Kidney (tissue), 14 donors: ENCODE data around the gene UBXN10. TPM values are rescaled to one million over a fixed set of nuclear protein-coding genes. Genes with fewer than 3 reads are reported as not detected.

Experiments
- DNase-seq, 5 donors: peaks; one replicate each; pipeline ENCODE4 v3.0.0-alpha.2; 2013 to 2020
- FAIRE-seq: peaks from 2 replicates; lab custom pipeline; 2012; peaks lifted over from hg19 to GRCh38; lab: Jason Lieb, UNC
- H3K27ac ChIP-seq, 2 donors: one replicate each; pipeline ENCODE4 v1.7.0; 2013; ENCODE audit warnings: low read depth in 2 of 2, low read length in 2 of 2, inconsistent platforms in 1 of 2
- H3K27me3 ChIP-seq: one replicate; pipeline ENCODE4 v1.7.1; 2013; ENCODE audit warnings: low read length, inconsistent platforms; ENCODE audit not compliant: control insufficient read depth, insufficient read depth
- H3K36me3 ChIP-seq, 3 donors: one replicate each; pipeline versions ENCODE4 v1.7.0 to v1.7.1; 2013; ENCODE audit warnings: low read length in 3 of 3, control low read depth in 1 of 3, inconsistent platforms in 1 of 3; ENCODE audit not compliant: insufficient read depth in 3 of 3, control insufficient read depth in 2 of 3
- H3K4me1 ChIP-seq, 3 donors: one replicate each; pipeline versions ENCODE4 v1.7.0 to v1.7.1; 2013; ENCODE audit warnings: low read length in 3 of 3, inconsistent platforms in 1 of 3, low read depth in 1 of 3; ENCODE audit not compliant: control insufficient read depth in 2 of 3, insufficient read depth in 2 of 3
- H3K4me3 ChIP-seq, 3 donors: one replicate each; pipeline versions ENCODE4 v1.7.0 to v1.8.1; 2013; ENCODE audit warnings: low read length in 3 of 3, control low read depth in 1 of 3, inconsistent platforms in 1 of 3
- H3K9ac ChIP-seq, 3 donors: one replicate each; pipeline versions ENCODE4 v1.7.0 to v1.7.1; 2013; ENCODE audit warnings: low read length in 3 of 3, control low read depth in 1 of 3, inconsistent platforms in 1 of 3
- H3K9me3 ChIP-seq, 3 donors: one replicate each; pipeline versions ENCODE4 v1.7.0 to v1.7.1; 2013; ENCODE audit warnings: low read length in 3 of 3, control low read depth in 1 of 3, inconsistent platforms in 1 of 3; ENCODE audit not compliant: control insufficient read depth in 2 of 3, insufficient read depth in 1 of 3
- intact Hi-C: fragments of 100-400 bp; cut with DNase I; formaldehyde crosslinking; loops from one replicate; pipeline ENCODE4 v1.11.1; 2022
- polyA plus RNA-seq: library from polyadenylated mRNA; stranded (reverse); fragments of 350-450 nt; fragmentation: Illumina TruSeq; extraction: RNeasy Lipid Tissue Mini Kit (QIAGEN cat#74804); gene quantifications from one replicate; pipeline ENCODE4 v1.2.3, GENCODE V29; 2014; ENCODE audit warnings: low read depth, low replicate concordance; ENCODE audit not compliant: insufficient read depth
- total RNA-seq: library from RNA; stranded (reverse); fragmentation: NEBNext Ultra II Directional; extraction: Animal tissue kit (Norgen Biotek cat#: 25700); gene quantifications from one replicate; pipeline ENCODE4 v1.2.1, GENCODE V29; 2021
- TF ChIP-seq, protein P1 (sequence below): IDR thresholded peaks from 3 replicates; pipeline ENCODE4 v1.5.1; 2012; ENCODE audit warnings: mild to moderate bottlenecking, moderate library complexity, borderline replicate concordance; ENCODE audit not compliant: insufficient read depth; ENCODE audit errors: extremely low read depth
- donor health status: control.
- donor health status: control.
- donor health status: control.
- donor health status: control.
- donor health status: control.
- donor health status: DM: yes; HTN: yes; CAD: no.
- donor health status: Normal renal cell carcinoma (clear cell type).

The UBXN10 gene
- total and polyA plus RNA-seq, 2 donors from 2014 or later: 2.3 to 12.6 TPM

DNA sequence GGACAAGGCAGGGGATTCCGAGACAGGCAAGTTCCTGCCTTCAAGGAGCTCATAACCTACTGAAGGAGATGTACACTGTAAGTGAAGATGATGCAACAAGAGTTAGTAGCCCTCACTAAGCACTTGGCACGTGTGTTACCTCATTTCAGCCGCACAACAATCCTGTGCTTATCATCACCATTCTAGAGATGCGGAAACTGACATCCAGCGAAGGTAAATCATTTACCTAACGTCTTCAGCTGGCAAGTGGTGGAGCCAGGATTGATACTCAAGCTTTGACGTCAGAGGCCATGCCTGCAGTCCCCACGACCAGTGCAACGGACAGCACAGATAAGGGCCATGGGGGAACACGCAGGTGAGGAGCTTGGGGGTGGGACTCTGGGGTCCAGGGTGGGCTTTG, 2.9 kb upstream of the UBXN10 start:
- no peak for FAIRE-seq
- DNase-seq: no peak

DNA sequence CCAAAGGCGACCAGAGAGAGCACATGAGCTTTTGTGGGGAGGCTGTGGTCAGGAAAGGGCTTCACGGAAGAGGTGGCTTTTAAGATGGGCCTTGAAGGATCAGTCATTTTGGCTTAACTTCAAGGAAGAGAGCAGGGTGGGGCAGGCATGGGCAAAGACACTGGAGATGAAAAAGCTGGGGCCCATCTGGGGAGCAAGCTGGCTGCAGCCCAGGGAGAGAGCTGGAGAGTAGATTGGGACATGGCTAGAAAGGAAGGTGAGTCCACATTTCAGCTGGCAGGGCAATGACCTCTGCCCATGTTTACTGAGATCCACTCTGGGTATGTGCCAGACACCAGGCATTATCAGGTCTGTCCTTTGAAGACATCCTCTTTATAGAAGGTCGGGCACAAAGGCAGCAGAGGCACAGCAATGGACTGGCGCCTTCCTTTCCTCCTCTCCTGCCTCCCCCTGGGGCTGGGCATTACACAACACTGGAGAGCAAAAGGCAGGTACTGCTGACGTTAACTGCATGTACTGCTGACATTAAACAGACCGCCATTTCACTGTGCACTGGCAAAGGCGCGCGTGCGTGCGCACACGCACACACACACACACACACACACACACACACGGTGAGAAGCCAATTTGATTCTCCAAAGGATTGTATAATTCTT, 2.2 kb upstream of the UBXN10 start:
- Histone ChIP-seq H3K27ac (no peak overlapping the region), H3K4me3 (no peak overlapping the region), H3K36me3 (no peaks in the 10 kb centered on the region), H3K9ac (no peak overlapping the region), H3K27me3 (no peaks in the 10 kb centered on the region), H3K9me3 (peaks cover 0 to 5% (median 2%) of the 10 kb centered on the region in 3 donors), H3K4me1 (peaks cover 0 to 11% (median 8%) of the 10 kb centered on the region in 3 donors)
- FAIRE-seq (no peak), DNase-seq (peak in 1 of 5 donors; percentile 58)
- intact Hi-C loops: no loop called here
- TF ChIP-seq, protein P1, sequence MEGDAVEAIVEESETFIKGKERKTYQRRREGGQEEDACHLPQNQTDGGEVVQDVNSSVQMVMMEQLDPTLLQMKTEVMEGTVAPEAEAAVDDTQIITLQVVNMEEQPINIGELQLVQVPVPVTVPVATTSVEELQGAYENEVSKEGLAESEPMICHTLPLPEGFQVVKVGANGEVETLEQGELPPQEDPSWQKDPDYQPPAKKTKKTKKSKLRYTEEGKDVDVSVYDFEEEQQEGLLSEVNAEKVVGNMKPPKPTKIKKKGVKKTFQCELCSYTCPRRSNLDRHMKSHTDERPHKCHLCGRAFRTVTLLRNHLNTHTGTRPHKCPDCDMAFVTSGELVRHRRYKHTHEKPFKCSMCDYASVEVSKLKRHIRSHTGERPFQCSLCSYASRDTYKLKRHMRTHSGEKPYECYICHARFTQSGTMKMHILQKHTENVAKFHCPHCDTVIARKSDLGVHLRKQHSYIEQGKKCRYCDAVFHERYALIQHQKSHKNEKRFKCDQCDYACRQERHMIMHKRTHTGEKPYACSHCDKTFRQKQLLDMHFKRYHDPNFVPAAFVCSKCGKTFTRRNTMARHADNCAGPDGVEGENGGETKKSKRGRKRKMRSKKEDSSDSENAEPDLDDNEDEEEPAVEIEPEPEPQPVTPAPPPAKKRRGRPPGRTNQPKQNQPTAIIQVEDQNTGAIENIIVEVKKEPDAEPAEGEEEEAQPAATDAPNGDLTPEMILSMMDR: no peak

More for the DNA sequence above, 2.9 kb upstream of the UBXN10 start:
- Histone ChIP-seq H3K4me3 (no peak overlapping the region), H3K9ac (no peak overlapping the region), H3K4me1 (peaks cover 0 to 11% (median 8%) of the 10 kb centered on the region in 3 donors), H3K36me3 (no peaks in the 10 kb centered on the region), H3K9me3 (peaks cover 0 to 5% (median 2%) of the 10 kb centered on the region in 3 donors), H3K27me3 (no peaks in the 10 kb centered on the region), H3K27ac (no peak overlapping the region)
- intact Hi-C loops: no loop called here
- TF ChIP-seq, protein P1: no peak

DNA sequence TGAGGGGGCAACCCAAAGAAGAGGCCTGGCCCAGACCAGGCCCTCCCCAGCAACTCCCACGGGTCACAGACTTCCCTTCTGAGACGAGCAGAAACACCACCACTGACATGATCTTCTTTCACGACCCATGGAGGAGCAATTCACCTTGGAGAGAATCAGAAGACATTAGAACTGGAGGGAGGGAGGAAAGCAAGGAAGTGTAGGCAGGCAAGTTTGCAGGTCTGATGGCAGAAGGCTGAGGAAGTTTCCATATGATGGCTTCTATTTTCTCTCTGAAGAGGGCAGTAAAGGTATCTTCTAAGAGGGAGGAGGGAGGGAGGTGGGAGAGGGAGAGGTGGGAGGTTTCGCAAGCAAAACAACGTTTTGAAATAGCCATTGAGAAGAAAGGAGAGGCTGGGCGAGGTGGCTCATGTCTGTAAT, 1.4 kb upstream of the UBXN10 start:
- FAIRE-seq: no peak
- Histone ChIP-seq H3K4me1 (peaks cover 0 to 11% (median 8%) of the 10 kb centered on the region in 3 donors), H3K4me3 (no peak overlapping the region), H3K27me3 (no peaks in the 10 kb centered on the region), H3K9ac (no peak overlapping the region), H3K36me3 (no peaks in the 10 kb centered on the region), H3K9me3 (peaks cover 0 to 4% (median 2%) of the 10 kb centered on the region in 3 donors), H3K27ac (no peak overlapping the region)
- TF ChIP-seq, protein P1: no peak
- DNase-seq: peak in 1 of 5 donors; percentile 43
- intact Hi-C loops: no loop called here
